Osteocyte (in vitro differentiated cells): ENCODE data around the gene CAMK1D. TPM values are rescaled to one million over a fixed set of nuclear protein-coding genes. Genes with fewer than 3 reads are reported as not detected.

Experiments
- DNase-seq: peaks from one replicate; pipeline ENCODE4 v3.0.0; 2021; ENCODE audit warnings: mixed read lengths; ENCODE audit not compliant: unreplicated experiment; ENCODE audit errors: extremely low spot score
- H3K27ac Mint-ChIP-seq: one replicate; pipeline ENCODE4 v1.8.0; 2021; ENCODE audit warnings: mild to moderate bottlenecking, mixed read lengths; ENCODE audit not compliant: unreplicated experiment
- H3K27me3 Mint-ChIP-seq: one replicate; pipeline ENCODE4 v1.8.0; 2021; ENCODE audit warnings: mixed read lengths; ENCODE audit not compliant: unreplicated experiment
- H3K36me3 Mint-ChIP-seq: one replicate; pipeline ENCODE4 v1.8.0; 2021; ENCODE audit warnings: mixed read lengths; ENCODE audit not compliant: unreplicated experiment
- H3K4me1 Mint-ChIP-seq: one replicate; pipeline ENCODE4 v1.8.0; 2021; ENCODE audit warnings: mixed read lengths; ENCODE audit not compliant: unreplicated experiment
- H3K4me3 Mint-ChIP-seq: one replicate; pipeline ENCODE4 v1.8.0; 2021; ENCODE audit warnings: mild to moderate bottlenecking, moderate library complexity, mixed read lengths; ENCODE audit not compliant: unreplicated experiment
- H3K9me3 Mint-ChIP-seq: one replicate; pipeline ENCODE4 v1.8.0; 2021; ENCODE audit warnings: mixed read lengths; ENCODE audit not compliant: unreplicated experiment
- CTCF ChIP-seq: fragments of 200-600 bp; sonication (generic); IDR thresholded peaks from 2 replicates; pipeline ENCODE4 v1.5.0; 2021; ENCODE audit warnings: antibody characterized with exemption, mild to moderate bottlenecking, moderate library complexity
- total RNA-seq: library from RNA; stranded (reverse); gene quantifications from 2 replicates; pipeline ENCODE4 v1.2.1, GENCODE V29; 2021

Gene CAMK1D
- total RNA-seq, 1 donor from 2014 or later = 13.7 TPM

DNA sequence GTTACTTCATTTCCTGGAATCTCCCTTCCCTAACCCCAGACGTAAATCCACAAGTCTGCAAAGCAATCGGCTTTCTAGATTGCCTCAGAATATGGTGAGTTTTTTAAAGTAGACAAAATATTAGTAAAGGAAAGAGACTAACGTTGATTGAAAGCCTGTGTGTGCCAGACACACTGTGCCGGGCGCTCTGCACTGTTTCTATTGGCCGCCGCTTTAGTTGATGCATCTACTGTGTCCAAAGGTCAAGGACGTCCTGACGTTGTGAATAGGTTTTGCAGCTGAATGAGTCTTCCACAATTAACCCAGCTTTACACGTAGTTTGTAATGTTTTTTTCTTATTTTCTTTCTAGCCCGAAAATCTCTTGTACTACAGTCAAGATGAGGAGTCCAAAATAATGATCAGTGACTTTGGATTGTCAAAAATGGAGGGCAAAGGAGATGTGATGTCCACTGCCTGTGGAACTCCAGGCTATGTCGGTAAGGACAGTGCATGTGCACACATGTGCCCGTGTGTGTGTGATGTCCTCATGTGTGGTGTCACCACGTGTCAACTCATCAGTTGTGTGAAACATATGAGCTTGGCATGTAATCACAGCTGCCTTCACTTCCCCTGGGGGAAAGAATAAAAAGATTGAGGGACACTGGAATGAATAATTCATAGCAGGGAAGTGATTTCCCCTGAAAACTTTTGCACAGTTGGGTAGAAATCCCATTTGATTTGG is 420.1 kb downstream of the CAMK1D start:
- DNase-seq = no peak
- H3K36me3 Mint-ChIP-seq = peaks cover 2% of the 10 kb centered on the region
- no peaks in the 10 kb centered on the region for H3K27me3 Mint-ChIP-seq
- H3K9me3 Mint-ChIP-seq = no peaks in the 10 kb centered on the region
- H3K4me1 Mint-ChIP-seq = peaks cover 19% of the 10 kb centered on the region
- H3K4me3 Mint-ChIP-seq = no peak overlapping the region
- no peak for TF ChIP-seq CTCF
- H3K27ac Mint-ChIP-seq = no peak overlapping the region

- no peak for DNase-seq
- H3K27ac Mint-ChIP-seq = no peak overlapping the region
- H3K9me3 Mint-ChIP-seq = no peaks in the 10 kb centered on the region
- H3K36me3 Mint-ChIP-seq = peaks cover 2% of the 10 kb centered on the region
- no peak for TF ChIP-seq CTCF
- no peak overlapping the region for H3K4me3 Mint-ChIP-seq
- no peaks in the 10 kb centered on the region for H3K27me3 Mint-ChIP-seq
- H3K4me1 Mint-ChIP-seq = peaks cover 19% of the 10 kb centered on the region
Observed at GRCh38 chr10:12771981-12772760, 422.8 kb downstream of the CAMK1D start.

- Mint-ChIP-seq H3K9me3 (no peaks in the 10 kb centered on the region), H3K27ac (no peak overlapping the region), H3K27me3 (no peaks in the 10 kb centered on the region), H3K4me3 (no peak overlapping the region), H3K36me3 (peaks cover 2% of the 10 kb centered on the region), H3K4me1 (peaks cover 15% of the 10 kb centered on the region)
- no peak for DNase-seq
- TF ChIP-seq CTCF = no peak
Observed at GRCh38 chr10:12772797-12773587, 423.6 kb downstream of the CAMK1D start.

DNA sequence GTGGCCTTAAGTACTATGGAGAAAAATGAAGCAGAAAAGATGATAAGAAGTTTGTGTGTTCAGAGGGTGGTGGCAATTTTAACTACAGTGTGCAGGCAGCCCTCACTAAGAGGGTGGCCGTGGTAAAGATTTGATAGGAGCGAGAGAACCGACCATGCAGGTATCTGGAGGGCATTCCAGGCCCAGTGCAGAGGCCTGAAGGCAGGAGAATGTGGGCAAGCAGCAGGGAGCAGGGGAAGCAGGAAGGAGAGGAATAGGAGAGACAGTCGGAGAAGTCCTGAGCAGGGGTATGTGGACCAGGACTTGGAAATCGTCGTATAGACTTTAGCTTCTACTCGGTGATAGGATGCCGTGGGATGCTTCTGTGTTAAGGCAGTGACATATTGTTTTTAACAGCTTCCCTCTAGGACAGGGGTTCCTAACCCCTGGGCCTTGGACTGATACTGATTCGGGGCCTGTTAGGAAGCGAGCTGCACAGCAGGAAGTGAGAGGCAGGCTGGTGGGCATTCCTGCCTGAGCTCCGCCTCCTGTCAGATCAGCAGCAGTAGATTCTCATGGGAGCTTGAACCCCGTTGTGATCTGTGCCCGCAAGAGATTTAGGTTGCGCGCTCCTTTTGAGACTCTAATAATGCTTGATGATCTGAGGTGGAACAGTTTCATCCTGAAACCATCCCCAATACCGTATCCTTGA is 425.0 kb downstream of the CAMK1D start:
- no peak overlapping the region for H3K4me3 Mint-ChIP-seq
- no peak for TF ChIP-seq CTCF
- no peak for DNase-seq
- H3K27ac Mint-ChIP-seq = no peak overlapping the region
- peaks cover 5% of the 10 kb centered on the region for H3K4me1 Mint-ChIP-seq
- no peaks in the 10 kb centered on the region for H3K27me3 Mint-ChIP-seq
- H3K9me3 Mint-ChIP-seq = no peaks in the 10 kb centered on the region
- H3K36me3 Mint-ChIP-seq = peaks cover 2% of the 10 kb centered on the region
